Stimulated activated effector memory CD8-positive, alpha-beta T cell treated with anti-CD3 and anti-CD28 coated beads, Interleukin-12 subunit alpha, Interleukin-12 subunit beta, amount 100 ng/mL, for 72 hours (primary cell): ENCODE measurements around the gene MMP17.

Experiments used
- ATAC-seq: fragments of 150-1000 bp; cut with Tn5 transposase; 2 replicates; pipeline ENCODE4 v1.10.0; 2021
- DNase-seq, 2 donors: peaks; one replicate each; pipeline ENCODE4 v3.0.0; 2021 to 2022; ENCODE audit warnings: low spot score in 2 of 2
- H3K27ac Mint-ChIP-seq: one replicate; pipeline ENCODE4 v1.8.0; 2022; ENCODE audit warnings: mild to moderate bottlenecking, mixed read lengths
- H3K36me3 Mint-ChIP-seq: one replicate; pipeline ENCODE4 v1.8.0; 2022; ENCODE audit warnings: mild to moderate bottlenecking, mixed read lengths
- H3K4me1 Mint-ChIP-seq: one replicate; pipeline ENCODE4 v1.8.0; 2022; ENCODE audit warnings: mixed read lengths
- H3K4me3 Mint-ChIP-seq: one replicate; pipeline ENCODE4 v1.8.0; 2022; ENCODE audit warnings: mild to moderate bottlenecking, mixed read lengths
- H3K9me3 Mint-ChIP-seq: one replicate; pipeline ENCODE4 v1.8.0; 2022; ENCODE audit warnings: mixed read lengths

MMP17 gene

GRCh38 chr12:131847456-131847855, 19.3 kb downstream of the MMP17 start:
- ATAC-seq = no peak
- no peaks in the 10 kb centered on the region for H3K9me3 Mint-ChIP-seq
- no peak overlapping the region for H3K27ac Mint-ChIP-seq
- H3K4me1 Mint-ChIP-seq = no peaks in the 10 kb centered on the region
- no peak overlapping the region for H3K4me3 Mint-ChIP-seq
- no peaks in the 10 kb centered on the region for H3K36me3 Mint-ChIP-seq
- no peak for DNase-seq

- Mint-ChIP-seq H3K4me1 (no peaks in the 10 kb centered on the region), H3K9me3 (no peaks in the 10 kb centered on the region), H3K27ac (no peak overlapping the region), H3K4me3 (no peak overlapping the region), H3K36me3 (no peaks in the 10 kb centered on the region)
- ATAC-seq (no peak), DNase-seq (no peak)
Observed at GRCh38 chr12:131848753-131849152, 20.6 kb downstream of the MMP17 start.

GRCh38 chr12:131849700-131850553, 21.7 kb downstream of the MMP17 start:
- no peak for ATAC-seq
- Mint-ChIP-seq H3K4me1 (no peaks in the 10 kb centered on the region), H3K36me3 (no peaks in the 10 kb centered on the region), H3K9me3 (no peaks in the 10 kb centered on the region), H3K4me3 (no peak overlapping the region), H3K27ac (no peak overlapping the region)
- DNase-seq = no peak

GRCh38 chr12:131850856-131851559, 22.8 kb downstream of the MMP17 start:
- Mint-ChIP-seq H3K36me3 (no peaks in the 10 kb centered on the region), H3K27ac (no peak overlapping the region), H3K4me3 (no peak overlapping the region), H3K4me1 (no peaks in the 10 kb centered on the region), H3K9me3 (no peaks in the 10 kb centered on the region)
- ATAC-seq (peak; percentile 50), DNase-seq (no peak)

- H3K4me1 Mint-ChIP-seq = peaks cover 8% of the 10 kb centered on the region
- H3K27ac Mint-ChIP-seq = no peak overlapping the region
- no peaks in the 10 kb centered on the region for H3K9me3 Mint-ChIP-seq
- ATAC-seq (peak; percentile 17), DNase-seq (no peak)
- no peaks in the 10 kb centered on the region for H3K36me3 Mint-ChIP-seq
- no peak overlapping the region for H3K4me3 Mint-ChIP-seq
Observed at GRCh38 chr12:131851741-131852550, 23.8 kb downstream of the MMP17 start.

- Mint-ChIP-seq H3K36me3 (no peaks in the 10 kb centered on the region), H3K4me1 (peaks cover 9% of the 10 kb centered on the region), H3K27ac (no peak overlapping the region), H3K4me3 (no peak overlapping the region), H3K9me3 (no peaks in the 10 kb centered on the region)
- DNase-seq (no peak), ATAC-seq (no peak)
Observed at GRCh38 chr12:131852551-131853299, 24.5 kb downstream of the MMP17 start.

- Mint-ChIP-seq H3K4me1 (peaks cover 19% of the 10 kb centered on the region), H3K27ac (no peak overlapping the region), H3K36me3 (no peaks in the 10 kb centered on the region), H3K4me3 (no peak overlapping the region), H3K9me3 (no peaks in the 10 kb centered on the region)
- ATAC-seq (no peak), DNase-seq (no peak)
Observed at GRCh38 chr12:131853832-131854797, 25.9 kb downstream of the MMP17 start.

- Mint-ChIP-seq H3K27ac (no peak overlapping the region), H3K4me3 (no peak overlapping the region), H3K36me3 (no peaks in the 10 kb centered on the region), H3K9me3 (no peaks in the 10 kb centered on the region), H3K4me1 (peaks cover 20% of the 10 kb centered on the region)
- ATAC-seq (no peak), DNase-seq (no peak)
Observed at GRCh38 chr12:131854861-131855476, 26.8 kb downstream of the MMP17 start.

GRCh38 chr12:131855521-131856142, 27.4 kb downstream of the MMP17 start:
- Mint-ChIP-seq H3K4me3 (no peak overlapping the region), H3K9me3 (no peaks in the 10 kb centered on the region), H3K36me3 (no peaks in the 10 kb centered on the region), H3K27ac (no peak overlapping the region), H3K4me1 (peaks cover 27% of the 10 kb centered on the region)
- ATAC-seq = no peak
- no peak for DNase-seq

GRCh38 chr12:131856366-131857097, 28.3 kb downstream of the MMP17 start:
- H3K36me3 Mint-ChIP-seq = no peaks in the 10 kb centered on the region
- peak overlapping the region; percentile 54 for H3K27ac Mint-ChIP-seq
- ATAC-seq (no peak), DNase-seq (no peak)
- no peak overlapping the region for H3K4me3 Mint-ChIP-seq
- H3K9me3 Mint-ChIP-seq = no peaks in the 10 kb centered on the region
- peaks cover 35% of the 10 kb centered on the region for H3K4me1 Mint-ChIP-seq

- Mint-ChIP-seq H3K27ac (peak overlapping the region; percentile 54), H3K9me3 (no peaks in the 10 kb centered on the region), H3K36me3 (no peaks in the 10 kb centered on the region), H3K4me3 (no peak overlapping the region), H3K4me1 (peaks cover 35% of the 10 kb centered on the region)
- DNase-seq (no peak), ATAC-seq (no peak)
Observed at GRCh38 chr12:131857908-131858850, 30.0 kb downstream of the MMP17 start.
